GM18520 (cell line): ENCODE results near the gene ILKAP.

Experiments used
- ATAC-seq: cut with Tn5 transposase; IDR thresholded peaks from one replicate; pipeline ENCODE4 v1.9.1; 2021; ENCODE audit not compliant: unreplicated experiment

The ILKAP gene

GRCh38 chr2:238138331-238139195 lies 64.9 kb downstream of the ILKAP start, which contains the start of gene KLHL30:
Gene KLHL30 (plus strand): TSS chr2:238138668. CDS start chr2:238140755, 2,087 bp downstream.
- no peak for ATAC-seq

GRCh38 chr2:238137885-238138284 lies 65.6 kb downstream of the ILKAP start:
- ATAC-seq: no peak

- no peak for ATAC-seq
Observed at GRCh38 chr2:238136820-238137537, 66.5 kb downstream of the ILKAP start.

GRCh38 chr2:238135601-238136150 lies 67.8 kb downstream of the ILKAP start:
- ATAC-seq: no peak

- ATAC-seq: no peak
Observed at GRCh38 chr2:238134393-238134785, 69.1 kb downstream of the ILKAP start.

GRCh38 chr2:238133499-238134392 lies 69.7 kb downstream of the ILKAP start:
- no peak for ATAC-seq

- no peak for ATAC-seq
Observed at GRCh38 chr2:238132463-238133450, 70.7 kb downstream of the ILKAP start.

GRCh38 chr2:238131761-238132462 lies 71.6 kb downstream of the ILKAP start:
- ATAC-seq: no peak

GRCh38 chr2:238130696-238131628 lies 72.5 kb downstream of the ILKAP start:
- no peak for ATAC-seq

- no peak for ATAC-seq
Observed at GRCh38 chr2:238130111-238130695, 73.3 kb downstream of the ILKAP start.

- ATAC-seq: no peak
Observed at GRCh38 chr2:238129166-238130010, 74.1 kb downstream of the ILKAP start.

GRCh38 chr2:238128534-238129001 lies 74.9 kb downstream of the ILKAP start:
- ATAC-seq: no peak

- ATAC-seq: no peak
Observed at GRCh38 chr2:238128061-238128440, 75.4 kb downstream of the ILKAP start.

- ATAC-seq: no peak
Observed at GRCh38 chr2:238127165-238128060, 76.1 kb downstream of the ILKAP start.

GRCh38 chr2:238126775-238127164 lies 76.7 kb downstream of the ILKAP start:
- ATAC-seq: no peak

GRCh38 chr2:238126338-238126737 lies 77.2 kb downstream of the ILKAP start:
- ATAC-seq: no peak
